GM12878 (cell line): ENCODE results near the gene GNAQ. TPM values are rescaled to one million over a fixed set of nuclear protein-coding genes. Genes with fewer than 3 reads are reported as not detected.

Experiments used
- ATAC-seq: fragments of 200-7000 bp; cut with Tn5 transposase; 3 replicates; pipeline ENCODE4 v1.9.1; 2020; ENCODE audit warnings: mild to moderate bottlenecking, moderate library complexity
- BruUV-seq: library from RNA; stranded (reverse); fragments of 400-500 nt; replicated peaks from 2 replicates; lab custom pipeline; 2021; lab: Mats Ljungman, UMichigan
- CTCF ChIA-PET: fragments of 300-600 bp; sonication (Branson Sonifier 250); formaldehyde crosslinking; extraction: SDS; loops from one replicate; lab custom pipeline; 2021; ENCODE audit warnings: inconsistent platforms; lab: Yijun Ruan, JAX
- POLR2A ChIA-PET: fragments of 350-600 bp; formaldehyde crosslinking; extraction: SDS; loops from one replicate; lab custom pipeline; 2021; ENCODE audit warnings: inconsistent platforms; lab: Charles Lee
- RAD21 ChIA-PET: fragments of 300-600 bp; sonication (Branson Sonifier 250); formaldehyde crosslinking; loops from one replicate; lab custom pipeline; 2023; ENCODE audit warnings: antibody characterized with exemption; ENCODE audit not compliant: unreplicated experiment; lab: Charles Lee
- SMC1A ChIA-PET: fragments of 300-600 bp; sonication (Branson Sonifier 250); formaldehyde crosslinking; loops from one replicate; lab custom pipeline; 2023; ENCODE audit not compliant: unreplicated experiment, uncharacterized antibody; lab: Charles Lee
- DNase-seq: peaks from one replicate; pipeline ENCODE4 v3.0.0-alpha.2; 2011; ENCODE audit warnings: low read depth, low spot score
- FAIRE-seq: peaks from 3 replicates; lab custom pipeline; 2011; peaks lifted over from hg19 to GRCh38; lab: Jason Lieb, UNC
- H2AFZ ChIP-seq: 2 replicates; pipeline ENCODE4 v1.6.0; 2011; ENCODE audit warnings: low read depth, low read length, control low read depth; ENCODE audit not compliant: control insufficient read depth
- H3K27ac ChIP-seq: 2 replicates; pipeline ENCODE4 v1.5.1; 2011; ENCODE audit warnings: control low read depth; ENCODE audit not compliant: control insufficient read depth, insufficient read depth
- H3K27me3 ChIP-seq, 2 experiments: replicated peaks in 1 of 2; 2 replicates each; pipeline versions ENCODE4 v1.6.0 to v1.6.1; 2011; ENCODE audit warnings: low read length in 1 of 2; ENCODE audit not compliant: control insufficient read depth in 2 of 2, insufficient read depth in 2 of 2
- H3K36me3 ChIP-seq, 2 experiments: 2 replicates each; pipeline ENCODE4 v1.5.1; 2011; ENCODE audit warnings: low read length in 1 of 2; ENCODE audit not compliant: control insufficient read depth in 2 of 2, insufficient read depth in 2 of 2
- H3K4me1 ChIP-seq: 2 replicates; pipeline ENCODE4 v1.6.1; 2011; ENCODE audit warnings: mild to moderate bottlenecking, low read length, moderate library complexity, mixed read lengths; ENCODE audit not compliant: control insufficient read depth, insufficient read depth
- H3K4me2 ChIP-seq: 2 replicates; pipeline ENCODE4 v1.6.0; 2011; ENCODE audit warnings: control low read depth; ENCODE audit not compliant: control insufficient read depth, insufficient read depth
- H3K4me3 ChIP-seq: fragments of 200-600 bp; sonication (generic); 2 replicates; pipeline ENCODE4 v1.5.1; 2016
- H3K79me2 ChIP-seq: 2 replicates; pipeline ENCODE4 v1.6.0; 2011; ENCODE audit warnings: low read length; ENCODE audit not compliant: control insufficient read depth, insufficient read depth
- H3K9ac ChIP-seq: 2 replicates; pipeline ENCODE4 v1.8.0; 2011; ENCODE audit warnings: low read length, control low read depth, mixed read lengths; ENCODE audit not compliant: control insufficient read depth, insufficient read depth
- H3K9me3 ChIP-seq: replicated peaks from 3 replicates; pipeline ENCODE4 v1.5.1; 2011; ENCODE audit warnings: mild to moderate bottlenecking, low read length; ENCODE audit not compliant: control insufficient read depth, insufficient read depth
- H4K20me1 ChIP-seq: 2 replicates; pipeline ENCODE4 v1.6.0; 2011; ENCODE audit not compliant: control insufficient read depth, insufficient read depth
- E2F4 ChIP-seq: IDR thresholded peaks from 2 replicates; pipeline ENCODE4 v1.6.1; 2012; ENCODE audit warnings: low read depth, low read length, improper control_type of control experiment
- E4F1 ChIP-seq: fragments of 450-650 bp; IDR thresholded peaks from 2 replicates; pipeline ENCODE4 v1.6.1; 2018; ENCODE audit warnings: borderline replicate concordance, mild to moderate bottlenecking; ENCODE audit not compliant: partially characterized antibody
- KDM1A ChIP-seq: fragments of 200-600 bp; sonication (generic); IDR thresholded peaks from 2 replicates; pipeline ENCODE4 v1.6.1; 2016; ENCODE audit warnings: borderline replicate concordance
- TCF12 ChIP-seq: IDR thresholded peaks from 2 replicates; pipeline ENCODE4 v1.6.1; 2011; ENCODE audit warnings: low read depth, mild to moderate bottlenecking, low read length
- TCF7 ChIP-seq: IDR thresholded peaks from 2 replicates; pipeline ENCODE4 v1.6.1; 2014; ENCODE audit warnings: antibody characterized with exemption, borderline replicate concordance
- USF2 ChIP-seq: IDR thresholded peaks from 2 replicates; pipeline ENCODE4 v1.6.1; 2011; ENCODE audit warnings: low read depth, low read length, improper control_type of control experiment, borderline replicate concordance
- YY1 ChIP-seq: IDR thresholded peaks from 2 replicates; pipeline ENCODE4 v1.6.1; 2011; ENCODE audit warnings: low read depth, mild to moderate bottlenecking, low read length
- WGBS: methylation state at CpG from one replicate; pipeline ENCODE4 v1.1.6; 2016; ENCODE audit warnings: low lambda C conversion rate; ENCODE audit not compliant: insufficient replicate concordance, insufficient coverage; ENCODE audit errors: missing lambda C conversion rate; 5-methylcytosine and 5-hydroxymethylcytosine counted together
- in situ Hi-C: fragments of 300-500 bp; cut with MboI; formaldehyde crosslinking; loops from 9 replicates; pipeline ENCODE4 v1.14.3; 2018; ENCODE audit warnings: mixed read lengths
- intact Hi-C: fragments of 100-400 bp; cut with micrococcal nuclease; formaldehyde crosslinking; loops from one replicate; pipeline ENCODE4 v1.14.2; 2022; ENCODE audit not compliant: unreplicated experiment
- polyA plus RNA-seq, 11 experiments: library from polyadenylated mRNA; depleted of rRNA in 4 of 11; unstranded in 6 of 11; stranded (reverse) in 5 of 11; fragments of >200 nt; fragmentation: Nextera tagmentation in 4 of 11; fragmentation: Illumina TruSeq in 1 of 11; extraction: Ambion mirVana in 4 of 11; extraction: Trizol in 1 of 11; gene quantifications; 1 replicate in 1 of 11; 2 replicates in 10 of 11; pipeline versions ENCODE4 v1.2.1 to v1.2.3, GENCODE V29; 2011 to 2016; ENCODE audit warnings: inconsistent platforms in 2 of 11, missing spikeins in 2 of 11, low read depth in 1 of 11
- total RNA-seq, 4 experiments: library from RNA; depleted of rRNA in 3 of 4; stranded (reverse); fragments of >200 nt in 3 of 4; fragmentation: Illumina TruSeq in 1 of 4; extraction: Trizol in 1 of 4; gene quantifications; 2 replicates each; pipeline versions ENCODE4 v1.2.1 to v1.2.3, GENCODE V29; 2013 to 2021

GNAQ gene
- total and polyA plus RNA-seq, 10 of the 15 experiments (the other 5 are each of a cell fraction or from before 2014, with no cell fraction given) = 0.15 to 47.2 (median 0.49) TPM

- WGBS = 69% methylated on average over 4 of the region's 4 CpGs
- ChIA-PET RAD21 (interaction anchor here (0.8 to 1.5 kb wide), 4 partner anchors 22 to 28 kb away, joined by 3 to 5 read pairs (median 4); no protein-coding TSS in a partner anchor), CTCF (interaction anchor here (0.8 to 2.9 kb wide), 3 partner anchors 8 to 137 kb away, joined by 3 to 15 read pairs (median 3); no protein-coding TSS in a partner anchor), SMC1A (interaction anchor here (1.0 to 3.9 kb wide), 15 partner anchors 9 to 173 kb away, joined by 3 to 13 read pairs (median 4); no protein-coding TSS in a partner anchor)
- intact Hi-C loops = loop anchor here (10.0 kb wide), 1 partner anchor 213 kb away; no protein-coding TSS in a partner anchor
- no peaks in the 10 kb centered on the region; a peak in 3 of 4 replicates for H3K27me3 ChIP-seq
- H4K20me1 ChIP-seq = no peaks in the 10 kb centered on the region
- no peaks in the 10 kb centered on the region for H3K4me1 ChIP-seq
- no peak overlapping the region for H3K4me3 ChIP-seq
- H3K79me2 ChIP-seq = no peaks in the 10 kb centered on the region
- no peak overlapping the region for H3K9ac ChIP-seq
- DNase-seq (no peak), FAIRE-seq (no peak), ATAC-seq (no peak)
- in situ Hi-C loops = no loop called here
- no peak overlapping the region for H3K27ac ChIP-seq
- no TSS peak for BruUV-seq
- no peak overlapping the region for H2AFZ ChIP-seq
- H3K9me3 ChIP-seq = no peaks in the 10 kb centered on the region
- H3K36me3 ChIP-seq = no peaks in the 10 kb centered on the region
- TF ChIP-seq TCF12 (no peak), E4F1 (no peak), YY1 (no peak), USF2 (no peak), TCF7 (no peak), E2F4 (no peak), KDM1A (no peak)
- TF ChIP-seq, all 136 proteins: peak for 0
- H3K4me2 ChIP-seq = no peak overlapping the region
- POLR2A ChIA-PET = interaction anchor here (0.6 kb wide), 1 partner anchor 9 kb away, joined by 4 read pairs; no protein-coding TSS in a partner anchor
Measured at GRCh38 chr9:78001946-78002731, 29.5 kb downstream of the GNAQ start.
